Measurements from ENCODE around the gene SPATA6L.

The SPATA6L gene

DNA sequence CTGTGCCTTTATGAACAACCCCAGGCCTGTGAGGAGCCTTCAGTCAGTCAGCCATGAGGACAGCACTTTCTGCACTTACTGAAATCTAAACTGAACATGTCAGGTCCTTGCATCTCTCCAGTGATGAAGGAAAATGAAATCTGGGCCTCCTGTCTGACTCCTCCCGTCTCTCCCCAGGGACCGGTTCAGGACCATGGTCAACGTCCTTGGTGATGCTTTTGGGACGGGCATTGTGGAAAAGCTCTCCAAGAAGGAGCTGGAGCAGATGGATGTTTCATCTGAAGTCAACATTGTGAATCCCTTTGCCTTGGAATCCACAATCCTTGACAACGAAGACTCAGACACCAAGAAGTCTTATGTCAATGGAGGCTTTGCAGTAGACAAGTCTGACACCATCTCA, 81.1 kb downstream of the SPATA6L start:
- DNase-seq (ENCODE audit: low read depth in 2 of 2): no peak

DNA sequence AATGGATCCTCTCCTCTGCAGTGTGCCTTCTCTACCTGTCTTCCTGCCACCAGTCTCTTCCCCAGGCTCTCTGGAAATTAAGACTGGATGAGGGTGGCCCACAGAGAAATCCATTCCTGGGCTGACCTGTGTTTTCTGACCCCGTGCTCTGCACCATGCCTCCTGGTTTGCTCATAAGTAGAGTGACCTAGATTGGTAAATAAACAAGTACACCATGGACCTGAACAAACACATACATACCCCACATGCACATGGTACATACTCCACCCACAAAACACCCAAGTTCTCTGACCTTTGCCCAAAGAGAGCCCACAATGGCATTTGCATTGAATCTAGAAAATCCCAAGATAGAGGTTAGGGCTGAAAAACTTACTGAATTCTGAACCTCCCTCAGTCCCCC, 81.6 kb downstream of the SPATA6L start:
- DNase-seq (ENCODE audit: low read depth in 2 of 2): no peak

DNA sequence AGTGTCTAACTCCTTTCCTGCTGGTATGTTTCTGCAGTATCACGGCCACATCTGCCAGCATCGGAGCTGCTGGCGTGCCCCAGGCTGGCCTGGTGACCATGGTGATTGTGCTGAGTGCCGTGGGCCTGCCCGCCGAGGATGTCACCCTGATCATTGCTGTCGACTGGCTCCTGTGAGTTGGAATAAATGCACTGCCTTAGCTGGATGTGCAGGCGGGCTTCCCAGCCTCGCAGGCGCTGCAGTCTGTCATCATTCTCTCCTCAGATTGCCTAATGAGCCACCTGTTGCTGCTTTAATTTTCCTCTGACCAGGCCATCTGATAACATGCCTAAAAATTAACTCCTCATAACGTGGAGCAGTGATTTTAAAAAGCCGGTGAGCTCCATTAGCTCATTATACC, 83.3 kb downstream of the SPATA6L start:
- no peak for DNase-seq (ENCODE audit: low read depth in 2 of 2)

DNA sequence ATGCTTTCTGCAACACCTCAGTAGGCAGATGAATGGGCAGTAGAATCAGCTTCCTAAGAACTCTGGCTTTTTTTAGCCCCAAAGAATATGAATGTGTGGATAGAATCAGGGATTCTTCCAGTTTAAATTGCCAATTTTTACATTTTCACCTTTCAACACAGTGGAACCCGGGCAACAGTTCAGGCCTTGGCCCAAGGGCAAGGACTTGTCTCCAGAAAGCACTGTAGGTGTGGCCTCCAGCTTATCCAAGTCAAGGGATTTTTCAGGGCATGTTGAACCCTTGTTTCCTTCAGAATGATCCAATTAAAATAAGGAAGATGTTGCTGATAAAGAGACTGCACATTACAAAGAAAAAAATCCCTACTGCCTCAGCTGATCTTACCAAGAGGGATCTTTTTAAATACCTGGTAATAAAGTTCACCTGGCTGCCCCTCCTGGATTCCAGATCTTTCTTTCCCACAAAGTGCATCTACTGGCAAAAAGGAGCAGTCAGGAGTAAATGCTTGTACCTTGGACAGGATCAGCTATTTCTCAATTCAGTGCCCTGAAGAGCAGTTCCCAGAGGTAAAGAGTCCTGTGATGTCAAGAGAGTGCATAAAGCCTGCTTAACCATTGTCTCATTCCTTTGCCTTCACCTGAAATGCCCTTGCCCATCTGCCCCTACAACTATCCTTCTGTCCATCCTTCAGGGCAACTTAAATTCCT, 84.3 kb downstream of the SPATA6L start:
- no peak for DNase-seq (ENCODE audit: low read depth in 2 of 2)

DNA sequence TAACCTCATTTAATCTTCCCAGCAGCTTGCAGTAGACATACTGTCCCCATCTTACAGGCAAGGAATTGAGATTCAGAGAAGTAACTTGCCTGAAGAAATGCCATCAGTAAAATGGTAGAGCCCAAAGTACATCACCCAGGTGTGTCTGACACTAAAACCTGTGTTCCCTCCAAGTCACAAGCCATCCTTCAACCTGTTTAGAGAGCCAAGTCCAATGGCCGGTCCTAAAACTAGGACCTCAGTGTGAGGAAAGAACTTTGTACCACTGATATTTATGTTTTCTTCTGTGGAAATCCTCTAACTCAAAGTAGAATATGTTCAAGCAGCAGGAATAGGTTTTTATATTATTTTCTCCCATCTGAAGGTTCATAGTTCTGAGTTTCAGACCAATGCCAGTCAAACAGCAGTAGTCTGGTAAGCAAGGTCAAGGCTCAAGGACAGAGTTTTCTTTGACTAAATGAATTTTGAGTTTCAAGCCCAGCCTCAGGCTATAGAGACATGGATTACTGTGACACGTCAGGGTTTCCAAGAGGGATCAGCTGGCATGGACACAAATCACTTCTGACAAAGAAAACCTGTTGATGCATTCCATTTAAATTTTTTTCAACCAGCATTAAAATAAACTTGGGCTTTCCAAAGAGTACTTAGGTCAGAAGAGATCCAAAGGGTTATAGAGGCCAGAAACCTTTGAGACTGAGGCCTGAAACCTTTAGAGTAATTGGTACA, 85.1 kb downstream of the SPATA6L start:
- no peak for DNase-seq (ENCODE audit: low read depth in 2 of 2)

DNA sequence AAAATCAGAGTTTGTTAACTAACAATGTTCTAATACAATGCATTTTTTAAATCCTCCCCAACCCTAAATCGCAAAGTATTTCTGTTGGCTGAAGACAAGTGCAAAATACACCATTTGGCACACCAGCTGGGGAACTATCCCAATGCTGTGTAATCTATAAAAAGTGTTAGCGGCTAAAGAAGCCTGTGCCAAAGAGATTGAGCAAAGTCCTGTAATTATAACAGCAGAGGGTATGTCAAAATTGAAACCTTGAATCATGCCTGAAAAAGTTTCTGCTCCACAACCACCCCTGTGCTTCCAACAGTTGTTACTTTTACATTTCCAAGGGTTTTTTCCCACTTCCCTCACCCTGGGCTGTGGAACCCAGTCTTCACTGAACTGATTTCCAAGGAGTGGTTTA, 87.3 kb downstream of the SPATA6L start:
- no peak for DNase-seq (ENCODE audit: low read depth in 2 of 2)

DNA sequence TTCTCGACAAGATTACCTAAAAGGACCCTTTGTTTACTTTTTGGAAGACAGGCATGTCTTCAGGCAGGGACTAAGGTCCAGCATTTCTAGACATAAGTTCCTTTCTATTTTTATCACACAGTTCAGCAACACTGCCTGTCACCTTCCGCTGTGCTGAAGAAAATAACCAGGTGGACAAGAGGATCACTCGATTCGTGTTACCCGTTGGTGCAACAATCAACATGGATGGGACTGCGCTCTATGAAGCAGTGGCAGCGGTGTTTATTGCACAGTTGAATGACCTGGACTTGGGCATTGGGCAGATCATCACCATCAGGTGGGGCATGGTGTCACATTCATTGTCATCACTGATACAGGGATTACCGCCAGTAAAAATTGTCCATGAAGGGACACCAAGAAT, 89.8 kb downstream of the SPATA6L start:
- no peak for DNase-seq (ENCODE audit: low read depth in 2 of 2)

DNA sequence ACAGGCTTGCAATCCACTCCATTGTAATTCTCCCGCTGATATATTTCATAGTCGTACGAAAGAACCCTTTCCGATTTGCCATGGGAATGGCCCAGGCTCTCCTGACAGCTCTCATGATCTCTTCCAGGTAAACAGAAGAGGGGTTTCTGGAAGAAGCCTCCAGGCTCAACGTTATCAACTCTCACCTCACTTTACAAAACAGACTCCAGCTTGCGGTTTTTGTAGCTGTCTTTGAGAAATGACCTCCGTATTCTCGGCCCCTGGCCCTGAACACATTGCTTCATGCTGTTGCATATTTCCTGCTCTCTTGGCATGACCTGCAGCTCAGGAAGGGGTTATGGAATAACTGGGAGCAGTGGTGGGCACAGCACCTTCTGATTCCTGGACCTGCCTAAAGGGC, 90.3 kb downstream of the SPATA6L start:
- no peak for DNase-seq (ENCODE audit: low read depth in 2 of 2)

DNA sequence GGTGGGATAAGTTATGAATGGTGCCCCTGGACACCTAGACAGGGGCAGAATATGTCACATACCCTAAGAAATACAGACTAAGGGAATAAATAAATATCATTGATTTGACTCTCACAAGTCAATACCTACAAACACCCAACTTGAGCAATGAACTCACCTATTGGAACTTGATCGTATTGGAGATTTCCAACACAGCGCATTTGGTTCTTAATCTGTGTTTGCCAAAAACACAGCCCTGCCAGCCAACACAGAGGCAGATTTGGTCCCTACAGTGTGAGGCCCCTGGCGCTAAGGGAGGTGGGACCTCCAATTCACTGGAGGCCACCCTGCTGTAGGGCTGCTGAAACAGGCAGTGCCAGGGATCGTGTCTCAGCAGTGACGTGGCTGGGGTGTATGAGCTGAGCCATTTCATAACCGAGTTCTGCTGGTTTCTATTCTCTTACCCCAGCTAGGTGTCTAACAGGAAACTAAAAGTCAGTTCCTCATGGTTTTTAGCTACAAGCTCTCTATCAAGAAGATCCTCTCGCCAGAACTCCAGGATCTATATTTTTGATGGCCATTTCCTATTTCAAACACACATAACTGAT, 91.5 kb downstream of the SPATA6L start:
- no peak for DNase-seq (ENCODE audit: low read depth in 2 of 2)

DNA sequence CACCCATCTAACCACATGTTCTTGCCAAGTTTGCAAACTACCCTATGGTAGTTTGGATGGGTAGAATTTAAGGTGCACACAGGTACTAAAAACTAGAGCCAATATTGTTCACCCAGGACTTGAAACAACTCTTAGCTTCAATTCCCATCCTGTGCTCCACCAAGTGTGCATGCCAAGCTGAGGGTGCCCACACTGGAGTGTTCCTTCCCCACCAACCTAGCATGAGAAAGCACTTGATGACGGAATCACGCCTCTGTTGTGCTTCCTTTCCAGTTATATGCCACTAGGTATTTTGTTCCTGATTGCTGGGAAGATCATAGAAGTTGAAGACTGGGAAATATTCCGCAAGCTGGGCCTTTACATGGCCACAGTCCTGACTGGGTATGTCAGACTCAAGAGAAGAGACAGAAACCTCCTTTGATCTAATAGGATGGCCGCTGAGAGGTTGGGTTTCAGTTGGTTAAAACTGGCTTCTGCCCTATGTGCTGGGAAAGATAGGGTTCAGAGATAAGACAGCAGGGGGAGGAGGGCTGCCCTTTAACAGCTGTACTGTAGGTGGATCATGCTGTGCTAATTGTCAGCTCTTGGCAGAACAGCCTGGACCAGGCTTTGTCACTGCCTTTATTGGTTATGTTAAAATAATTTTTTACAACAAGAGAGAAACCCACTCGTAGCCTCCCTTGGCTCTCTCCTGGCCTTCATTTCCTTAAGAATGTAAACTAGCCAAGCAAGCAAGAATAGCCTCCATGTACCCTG, 92.5 kb downstream of the SPATA6L start:
- no peak for DNase-seq (ENCODE audit: low read depth in 2 of 2)

DNA sequence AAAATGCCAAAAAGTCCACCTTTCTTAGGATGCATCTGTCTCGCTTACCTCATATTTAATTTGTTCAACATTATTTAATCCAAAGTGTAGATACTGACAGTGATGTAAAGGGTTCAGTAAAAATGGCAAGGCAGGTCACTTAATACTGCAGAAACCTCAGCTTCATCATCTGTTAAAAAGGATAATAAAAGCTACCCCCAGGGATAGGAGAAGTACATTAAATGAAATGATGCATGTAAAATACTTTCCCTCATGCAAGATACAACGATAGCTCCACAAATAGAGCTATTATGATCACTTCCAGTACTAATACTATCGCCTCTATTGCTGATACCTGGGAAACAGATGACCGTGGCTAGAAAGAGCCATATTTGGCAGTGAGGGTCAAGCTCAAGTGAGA, 93.1 kb downstream of the SPATA6L start:
- DNase-seq (ENCODE audit: low read depth in 2 of 2): no peak

DNA sequence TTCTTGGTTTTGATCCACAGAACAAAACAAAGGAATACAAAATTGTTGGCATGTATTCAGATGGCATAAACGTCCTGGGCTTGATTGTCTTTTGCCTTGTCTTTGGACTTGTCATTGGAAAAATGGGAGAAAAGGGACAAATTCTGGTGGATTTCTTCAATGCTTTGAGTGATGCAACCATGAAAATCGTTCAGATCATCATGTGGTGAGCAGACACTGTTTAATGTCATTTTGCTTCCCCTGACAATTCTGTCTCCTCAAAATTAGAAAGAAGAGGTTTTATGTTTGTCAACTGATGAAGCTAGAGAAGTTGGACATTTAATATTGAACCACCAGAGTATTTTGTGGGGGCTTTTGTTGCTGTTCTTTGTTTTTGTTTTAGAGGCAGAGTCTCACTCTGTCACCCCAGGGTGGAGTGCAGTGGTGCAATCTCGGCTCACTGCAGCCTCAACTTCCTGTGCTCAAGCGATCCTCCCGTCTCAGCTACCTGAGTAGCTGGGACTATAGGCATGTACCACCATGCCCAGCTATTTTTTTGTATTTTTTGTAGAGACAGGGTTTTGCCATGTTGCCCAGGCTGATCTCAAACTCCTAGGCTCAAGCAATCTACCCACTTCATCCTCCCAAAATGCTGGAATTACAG, 94.0 kb downstream of the SPATA6L start:
- DNase-seq (ENCODE audit: low read depth in 2 of 2): no peak

DNA sequence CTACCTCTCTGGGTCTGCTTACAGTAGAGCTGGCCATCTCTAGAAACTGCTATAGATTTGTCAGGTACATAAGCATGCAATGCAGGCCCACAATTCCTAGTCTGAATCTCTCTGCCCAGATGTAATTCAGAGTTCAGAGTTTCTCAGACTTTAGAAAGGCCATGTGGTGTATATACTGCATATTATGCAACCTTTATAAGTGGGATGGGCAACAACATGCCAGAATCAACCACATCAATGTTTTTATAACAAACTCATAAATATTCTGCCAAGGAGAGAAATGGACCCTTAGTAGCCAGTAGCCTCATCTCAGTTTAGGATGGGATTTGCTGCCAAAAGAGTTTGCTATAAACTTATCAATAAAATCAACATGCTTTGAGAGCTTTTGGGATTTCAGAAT, 97.2 kb downstream of the SPATA6L start:
- no peak for DNase-seq (ENCODE audit: low read depth in 2 of 2)

DNA sequence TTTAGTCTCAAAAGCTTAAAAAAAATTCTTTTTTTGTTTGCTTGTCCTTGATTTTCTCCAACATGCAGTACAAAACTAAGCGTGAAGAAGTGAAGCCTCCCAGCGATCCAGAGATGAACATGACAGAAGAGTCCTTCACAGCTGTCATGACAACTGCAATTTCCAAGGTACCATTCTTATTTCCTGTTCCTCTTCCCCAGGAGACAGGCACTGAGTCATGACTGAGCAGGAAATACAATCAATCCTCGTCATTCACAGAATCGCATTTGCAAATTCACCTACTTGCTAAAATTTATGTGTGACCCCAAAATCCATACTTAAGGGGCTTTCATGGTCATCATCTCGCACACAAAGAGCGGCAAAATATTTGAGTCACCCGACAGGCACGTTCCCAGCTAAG, 98.7 kb downstream of the SPATA6L start:
- no peak for DNase-seq (ENCODE audit: low read depth in 2 of 2)

DNA sequence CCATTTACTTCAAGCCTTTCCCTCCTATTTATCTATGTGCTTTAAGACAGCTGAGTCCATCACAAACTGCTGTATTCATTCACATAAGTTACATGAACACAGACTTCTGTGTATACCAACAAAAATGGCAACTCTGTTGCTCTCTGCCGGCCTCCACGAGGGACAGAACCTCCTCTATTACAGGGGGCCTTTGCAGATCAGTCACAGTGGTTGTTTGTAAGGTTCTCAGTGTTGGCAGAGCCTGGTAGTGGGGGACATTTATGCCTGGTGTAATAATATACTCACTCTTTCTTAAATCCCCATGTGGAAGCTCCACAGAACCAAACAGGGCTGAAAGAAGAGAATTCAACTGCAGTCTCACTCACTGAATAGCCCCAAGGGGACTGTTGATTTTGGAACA, 99.5 kb downstream of the SPATA6L start:
- no peak for DNase-seq (ENCODE audit: low read depth in 2 of 2)

DNA sequence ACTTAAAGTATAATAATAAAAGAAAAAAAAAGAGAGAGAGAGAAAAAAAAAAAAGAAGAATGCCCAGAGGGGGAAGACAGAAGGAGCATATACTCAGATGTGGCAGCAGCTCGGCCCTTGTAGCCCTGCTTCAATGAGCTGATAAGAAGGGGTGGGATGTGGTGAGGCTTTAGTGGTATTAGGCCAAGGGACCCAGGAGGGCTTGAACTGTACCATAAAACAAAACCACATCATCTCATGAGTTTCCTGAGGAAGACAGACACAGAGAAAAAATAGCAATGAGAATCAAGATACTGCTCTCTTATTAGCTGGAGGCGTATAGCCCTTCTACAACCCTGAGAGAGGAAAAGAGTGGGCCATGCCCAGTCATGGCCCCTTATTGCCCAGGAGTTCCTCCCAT, 103.2 kb downstream of the SPATA6L start:
- DNase-seq (ENCODE audit: low read depth in 2 of 2): no peak

DNA sequence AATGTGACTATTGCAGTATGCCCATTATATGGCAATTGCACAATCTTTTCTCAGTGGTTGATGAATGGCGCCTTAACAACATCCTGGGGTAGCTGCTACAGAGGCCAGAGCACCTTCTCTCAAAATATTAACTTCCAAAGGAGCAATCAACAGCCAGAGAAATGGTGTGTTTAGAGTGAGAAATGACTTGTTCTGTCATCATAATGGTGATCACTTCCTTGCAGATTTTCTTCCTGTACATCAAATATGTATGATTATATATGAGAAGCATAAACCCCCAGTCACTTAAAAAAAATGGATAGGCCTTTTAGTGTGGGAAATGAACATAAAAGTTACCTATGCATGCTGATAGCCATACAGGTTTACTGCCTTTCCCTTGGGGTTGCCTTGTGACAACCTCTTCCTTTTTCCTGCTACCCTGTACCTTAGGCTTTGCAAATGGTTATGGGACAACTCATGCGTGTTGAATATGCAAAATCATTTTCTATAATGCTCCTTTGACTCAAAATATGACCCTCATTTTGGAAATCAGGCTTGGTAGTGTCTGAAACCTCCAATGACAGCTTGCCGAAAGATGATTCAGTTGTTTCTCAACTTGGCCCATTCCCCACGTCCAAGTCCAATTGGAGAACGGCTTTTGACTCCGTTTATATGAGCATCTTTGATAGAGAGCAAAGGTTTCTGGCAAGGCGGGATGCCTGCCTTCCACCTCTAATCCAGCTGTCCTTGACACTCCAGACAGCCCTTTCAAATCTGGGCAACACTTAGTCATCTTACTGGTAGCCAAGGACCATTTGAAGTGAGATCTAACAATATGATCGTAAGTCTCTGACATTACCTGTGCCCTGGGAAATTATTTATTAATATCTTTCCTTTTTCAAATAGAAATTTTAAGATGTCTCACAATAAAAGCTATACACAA, 106.8 kb downstream of the SPATA6L start:
- no peak for DNase-seq (ENCODE audit: low read depth in 2 of 2)

DNA sequence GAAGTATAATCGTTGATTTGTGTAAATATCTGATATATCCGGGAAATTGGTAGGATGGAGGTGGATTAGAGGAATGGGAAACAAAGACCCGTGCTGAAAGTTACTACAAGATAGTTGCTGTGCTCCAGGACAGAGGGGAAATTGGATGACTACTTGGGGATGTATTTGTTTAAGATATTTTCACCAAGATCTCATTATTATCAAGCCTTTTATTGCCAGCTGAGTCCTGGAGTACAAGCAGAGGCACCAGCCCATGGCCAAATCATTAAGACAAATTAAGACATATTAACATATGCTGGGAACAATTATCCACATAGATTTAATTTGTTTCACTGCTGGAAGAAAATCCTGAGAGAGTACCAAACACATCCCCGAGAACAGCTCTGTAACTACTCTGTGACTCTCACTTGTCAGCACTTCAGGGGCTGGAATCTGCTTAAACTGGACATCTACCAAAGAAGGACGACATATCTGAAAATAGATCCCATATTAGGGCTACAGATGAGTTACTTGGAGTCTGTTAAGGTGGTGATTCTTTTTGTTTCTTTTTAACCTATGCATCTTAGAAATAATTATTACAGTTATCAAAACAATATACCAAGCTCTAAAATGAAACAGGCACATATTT, 107.8 kb downstream of the SPATA6L start:
- DNase-seq (ENCODE audit: low read depth in 2 of 2): no peak

DNA sequence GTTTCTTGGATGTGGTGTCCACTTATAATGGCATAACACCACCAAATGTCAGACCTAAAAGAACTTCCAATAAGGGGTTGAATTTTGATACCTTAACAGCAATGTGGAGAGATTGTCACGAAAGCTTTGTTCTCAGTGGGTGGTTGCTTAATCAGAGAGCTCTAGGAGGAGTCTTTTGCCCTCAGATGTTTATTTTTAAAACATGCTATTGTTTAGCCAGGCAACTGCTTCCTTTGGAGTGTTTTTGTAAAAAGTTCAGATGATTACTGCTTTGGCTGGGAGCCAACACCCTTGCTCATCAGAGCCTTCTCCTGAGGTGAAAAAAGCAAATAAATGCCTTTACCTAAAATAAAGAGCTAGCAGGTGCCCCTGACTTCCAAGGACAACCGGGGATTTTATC, 111.0 kb downstream of the SPATA6L start:
- no peak for DNase-seq (ENCODE audit: low read depth in 2 of 2)

DNA sequence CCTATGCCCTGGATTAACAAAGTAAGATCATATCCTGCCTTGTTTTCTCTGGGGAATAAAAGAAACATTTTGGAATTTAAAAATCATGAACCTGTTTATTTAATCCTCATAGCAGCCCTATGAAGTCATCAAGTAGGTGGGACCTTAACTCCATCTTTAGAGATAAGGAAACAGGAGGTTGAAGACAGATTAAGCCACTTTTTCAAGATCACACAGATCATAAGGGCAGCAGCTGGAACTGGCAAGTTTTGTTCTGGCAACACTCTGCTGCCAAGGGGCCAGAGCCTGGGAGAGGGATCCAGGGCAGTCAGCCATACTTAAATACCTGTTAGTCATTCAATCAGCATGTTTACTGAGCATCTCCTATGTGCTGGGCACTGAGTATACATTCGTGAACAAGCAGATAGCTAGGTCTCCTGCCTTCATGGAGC, 112.3 kb downstream of the SPATA6L start:
- no peak for DNase-seq (ENCODE audit: low read depth in 2 of 2)

Data from activated CD8-positive, alpha-beta memory T cell treated with anti-CD3 and anti-CD28 coated beads for 4 hours (primary cell).